ENCODE results near the gene BCL2L13.
"Not testable (repeated sequence)": the region's sequence is repeated elsewhere in the genome, so short reads cannot be mapped to it uniquely, and the experiment has no call there.

Gene BCL2L13

GRCh38 chr22:17743661-17744411 is 105.3 kb downstream of the BCL2L13 start:
- H3K4me3 ChIP-seq (ENCODE audit: low read length), result no peak overlapping the region
- DNase-seq (ENCODE audit: low read depth, low spot score), result no peak

DNA sequence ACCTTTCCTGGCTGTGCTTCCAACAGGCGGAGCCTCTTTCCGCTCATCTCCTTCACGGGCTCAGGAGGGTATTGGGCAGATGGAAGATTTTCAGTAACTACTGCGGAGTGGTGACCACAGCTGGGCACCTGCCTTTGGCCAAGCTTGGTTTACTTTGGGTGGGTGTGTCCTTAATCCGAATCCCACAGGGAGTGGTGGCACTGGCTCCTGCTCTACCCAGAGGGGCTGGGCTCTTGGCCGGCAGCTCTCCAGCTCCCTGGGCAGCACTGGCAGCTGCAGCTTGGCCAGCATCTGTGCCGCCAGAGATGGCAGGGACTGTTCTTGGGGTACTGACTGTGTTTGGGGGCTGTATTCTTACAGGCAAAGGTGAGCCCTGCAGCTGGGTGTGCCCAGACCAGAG is 105.9 kb downstream of the BCL2L13 start:
- no peak overlapping the region for H3K4me3 ChIP-seq (ENCODE audit: low read length)
- DNase-seq (ENCODE audit: low read depth, low spot score), result no peak

DNA sequence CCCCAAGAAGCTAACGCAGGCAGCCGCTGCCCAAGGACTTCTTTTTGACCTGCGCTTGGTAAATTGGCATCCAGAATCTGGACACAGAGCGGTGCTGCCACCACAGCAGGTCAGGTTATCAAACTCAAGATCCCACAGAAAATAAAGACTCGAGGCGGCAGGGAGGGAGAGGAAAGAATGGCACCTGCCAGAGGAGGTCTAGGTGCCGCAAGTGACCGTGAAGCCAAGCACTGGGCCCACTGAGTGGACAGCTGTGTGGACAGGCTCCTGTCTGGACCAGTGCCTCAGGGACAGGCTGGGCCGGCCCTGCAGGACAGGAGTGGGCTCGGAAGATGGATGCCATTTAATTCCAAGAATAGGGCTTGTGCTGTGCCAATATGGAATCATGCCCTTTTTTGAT is 108.4 kb downstream of the BCL2L13 start:
- H3K4me3 ChIP-seq (ENCODE audit: low read length), result no peak overlapping the region
- DNase-seq (ENCODE audit: low read depth, low spot score), result no peak

DNA sequence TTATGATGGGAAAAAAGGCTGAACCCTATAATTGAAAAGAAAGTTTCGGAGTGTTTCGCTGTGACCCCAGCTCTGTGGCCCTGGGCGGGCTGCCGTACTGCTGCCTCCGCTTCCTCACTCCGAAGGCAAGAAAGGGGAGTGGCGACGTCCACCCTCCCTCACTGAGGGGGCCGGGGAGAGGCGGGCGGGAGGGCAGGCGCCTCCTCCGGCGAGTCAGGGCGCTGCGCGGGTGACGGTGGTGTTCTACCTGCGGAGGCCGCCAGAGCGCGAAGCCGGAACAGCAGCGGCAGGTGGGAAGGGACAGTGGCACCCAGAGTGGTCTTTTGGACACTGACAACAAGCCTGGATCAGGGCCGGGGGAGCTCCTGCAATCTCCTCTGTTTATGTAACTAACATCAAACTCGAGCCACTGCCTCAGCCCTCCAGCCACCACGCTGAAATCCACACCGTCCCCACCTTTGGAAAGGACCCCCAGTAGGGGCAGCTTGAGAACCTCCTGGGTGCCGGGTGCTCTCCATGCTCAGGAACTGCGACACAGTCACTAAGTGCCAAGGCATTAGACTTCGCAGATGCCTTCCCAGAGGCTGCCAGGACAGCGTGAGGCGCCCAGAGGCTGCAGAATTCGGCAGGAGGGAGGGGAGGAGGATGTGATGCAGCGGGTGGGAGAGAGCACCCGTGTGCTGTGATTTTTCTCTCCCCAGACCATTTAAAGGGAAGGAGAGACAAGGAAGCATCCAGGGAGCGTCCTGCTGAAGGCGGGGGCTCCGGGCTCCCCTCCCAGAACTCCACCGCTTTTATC is 110.2 kb downstream of the BCL2L13 start:
- no peak for DNase-seq (ENCODE audit: low read depth, low spot score)
- no peak overlapping the region for H3K4me3 ChIP-seq (ENCODE audit: low read length)

DNA sequence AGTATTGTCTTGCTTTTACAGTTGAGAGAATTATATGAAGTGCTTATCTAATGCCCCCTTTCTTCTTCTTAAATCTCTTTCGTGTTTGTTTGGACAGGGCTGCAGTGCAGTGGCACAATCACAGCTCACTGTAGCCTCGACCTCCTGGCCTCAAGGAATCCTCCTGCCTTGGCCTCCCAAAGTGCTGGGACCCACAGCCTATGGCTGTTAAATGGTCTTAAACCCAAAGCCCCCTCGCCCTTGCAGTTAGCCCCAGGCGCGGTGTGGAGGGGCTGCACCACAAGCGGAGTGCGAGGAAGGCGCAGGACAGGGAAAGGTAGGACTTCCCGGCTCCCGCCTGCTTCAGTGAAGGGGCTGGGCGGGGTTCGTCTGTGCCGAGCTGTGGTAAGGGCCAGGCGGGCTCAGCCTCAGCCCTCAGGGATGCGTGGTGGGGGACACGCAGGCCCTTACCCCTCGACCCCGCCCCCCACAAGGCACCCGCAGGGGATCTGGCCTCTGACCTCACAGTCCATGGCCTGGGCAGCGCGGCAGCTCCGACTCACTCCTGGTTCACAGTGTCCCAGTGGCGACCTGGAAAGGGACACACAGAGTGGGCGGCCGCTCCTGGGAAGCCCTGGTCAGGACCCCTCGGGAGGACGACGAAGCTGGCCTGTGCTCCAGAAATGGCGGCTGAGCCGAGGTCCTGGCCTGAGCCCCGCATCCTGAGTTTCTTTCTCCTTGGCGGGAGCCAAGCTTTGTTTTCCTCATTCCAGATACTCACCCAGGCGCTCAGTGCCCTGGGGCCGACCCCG is 111.2 kb downstream of the BCL2L13 start:
- DNase-seq (ENCODE audit: low read depth, low spot score), result no peak
- H3K4me3 ChIP-seq (ENCODE audit: low read length), result no peak overlapping the region

DNA sequence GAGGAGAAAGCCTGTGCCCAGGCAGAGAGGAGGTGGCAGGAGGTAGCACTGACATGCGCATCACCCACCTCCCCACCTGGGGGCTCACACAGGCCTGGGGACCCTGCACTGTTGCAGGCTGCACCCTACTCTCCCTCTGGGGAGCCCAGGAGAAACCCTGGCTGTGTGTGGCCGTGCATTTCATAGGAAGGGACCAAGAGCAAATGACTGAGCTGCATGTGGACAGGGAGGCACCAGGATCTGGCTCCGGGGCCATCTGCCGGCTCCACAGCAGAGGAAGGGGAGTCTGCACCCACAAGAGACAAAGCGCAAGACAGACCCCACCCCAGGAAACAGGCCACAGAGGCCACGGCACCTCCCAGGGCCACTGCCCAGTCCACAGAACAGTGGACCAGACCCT is 113.0 kb downstream of the BCL2L13 start:
- no peak overlapping the region for H3K4me3 ChIP-seq (ENCODE audit: low read length)
- no peak for DNase-seq (ENCODE audit: low read depth, low spot score)

DNA sequence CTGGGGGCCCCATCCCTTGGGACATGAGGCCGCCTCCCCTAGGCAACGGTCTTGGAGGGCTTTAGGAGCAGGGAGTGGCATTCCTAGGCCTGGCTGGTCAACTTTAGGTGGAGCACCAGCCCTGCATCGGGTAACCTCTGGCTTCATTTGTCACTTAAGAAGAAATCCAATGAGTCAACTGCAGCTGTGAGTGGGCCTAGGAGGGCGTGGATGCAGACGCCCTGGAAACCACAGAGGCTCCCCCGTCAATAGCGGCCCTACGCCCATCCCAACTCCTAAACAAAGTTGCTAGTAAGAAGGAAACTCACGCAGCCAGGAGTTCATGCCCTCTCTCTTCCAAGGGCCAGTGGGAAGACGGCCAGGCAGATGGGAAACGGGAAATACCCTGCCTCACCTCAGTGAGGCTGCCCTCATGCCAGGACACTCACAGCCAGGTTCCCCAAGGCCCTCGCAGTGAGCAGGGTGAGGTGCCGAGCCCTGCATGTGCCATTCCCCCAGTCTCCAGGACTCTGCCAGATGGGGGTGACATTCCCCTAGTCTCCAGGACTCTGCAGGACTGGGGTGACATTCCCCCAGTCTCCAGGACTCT is 114.9 kb downstream of the BCL2L13 start:
- no peak for DNase-seq (ENCODE audit: low read depth, low spot score)
- no peak overlapping the region for H3K4me3 ChIP-seq (ENCODE audit: low read length)

- DNase-seq (ENCODE audit: low read depth, low spot score), result no peak
- H3K4me3 ChIP-seq (ENCODE audit: low read length), result no peak overlapping the region
These were observed 115.8 kb downstream of the BCL2L13 start for GRCh38 chr22:17754233-17754925.

GRCh38 chr22:17761138-17761488 is 122.6 kb downstream of the BCL2L13 start:
- no peak overlapping the region for H3K4me3 ChIP-seq (ENCODE audit: low read length)
- DNase-seq (ENCODE audit: low read depth, low spot score), result no peak

DNA sequence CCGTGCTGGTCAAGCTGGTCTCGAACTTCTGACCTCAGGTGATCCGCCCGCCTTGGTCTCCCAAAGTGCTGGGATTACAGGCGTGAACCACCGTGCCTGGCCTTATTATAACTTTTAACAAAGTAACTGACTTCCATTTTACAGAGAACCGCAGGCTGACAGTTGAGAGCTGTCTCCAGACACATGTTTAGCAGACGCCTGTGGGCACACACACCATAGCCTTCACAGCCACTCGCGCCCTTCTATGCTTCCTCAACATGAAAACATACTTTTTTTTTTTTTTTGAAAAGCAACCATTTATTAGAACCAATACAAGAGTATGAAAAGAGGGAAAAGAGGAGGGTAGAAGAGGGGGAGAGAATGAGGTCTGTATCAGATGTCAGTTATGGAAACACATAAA is 124.9 kb downstream of the BCL2L13 start:
- not testable (repeated sequence) for H3K4me3 ChIP-seq (ENCODE audit: low read length)
- DNase-seq (ENCODE audit: low read depth, low spot score), result peak; percentile 81

- DNase-seq (ENCODE audit: low read depth, low spot score), result no peak
These were observed 125.5 kb downstream of the BCL2L13 start for GRCh38 chr22:17764036-17764435.

GRCh38 chr22:17764852-17765251 is 126.3 kb downstream of the BCL2L13 start:
- DNase-seq (ENCODE audit: low read depth, low spot score), result not testable (repeated sequence)

More at GRCh38 chr22:17764036-17764435, 125.5 kb downstream of the BCL2L13 start:
- peak overlapping the region; percentile 18; the same call in 1 of the 2 replicates for H3K4me3 ChIP-seq (ENCODE audit: low read length)

GRCh38 chr22:17767233-17768065 is 128.9 kb downstream of the BCL2L13 start:
- DNase-seq (ENCODE audit: low read depth, low spot score), result no peak
- no peak overlapping the region for H3K4me3 ChIP-seq (ENCODE audit: low read length)

More at GRCh38 chr22:17764852-17765251, 126.3 kb downstream of the BCL2L13 start:
- H3K4me3 ChIP-seq (ENCODE audit: low read length), result not testable (repeated sequence)

- H3K4me3 ChIP-seq (ENCODE audit: low read length), result no peak overlapping the region
- DNase-seq (ENCODE audit: low read depth, low spot score), result no peak
These were observed 130.6 kb downstream of the BCL2L13 start for GRCh38 chr22:17769013-17769715.

DNA sequence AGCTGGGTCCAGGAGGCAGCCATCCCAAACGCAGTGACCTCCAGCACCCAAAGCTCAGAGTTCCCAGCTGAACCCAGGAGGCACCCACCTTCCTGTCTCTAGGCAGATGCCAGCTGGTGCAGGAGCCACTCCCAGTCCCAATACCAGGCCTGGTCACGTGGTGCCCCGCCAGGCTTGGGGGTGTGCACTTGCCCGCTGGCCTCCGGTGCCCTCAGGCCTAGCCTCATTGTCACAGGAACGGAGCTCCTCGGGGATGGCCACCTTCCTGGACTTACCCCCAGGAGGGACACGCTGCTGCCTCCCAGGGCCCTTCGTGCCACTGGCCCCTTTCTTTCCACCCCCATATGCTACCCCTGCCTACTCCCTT is 131.1 kb downstream of the BCL2L13 start:
- DNase-seq (ENCODE audit: low read depth, low spot score), result no peak
- no peak overlapping the region for H3K4me3 ChIP-seq (ENCODE audit: low read length)

GRCh38 chr22:17770180-17771077 is 131.9 kb downstream of the BCL2L13 start:
- H3K4me3 ChIP-seq (ENCODE audit: low read length), result no peak overlapping the region
- no peak for DNase-seq (ENCODE audit: low read depth, low spot score)

All from Jurkat, Clone E6-1 (cell line).